Measurements from ENCODE around the gene TFPT.
A peak's percentile ranks its signal among the peaks of the same experiment; 100 is the strongest.
"Not testable (repeated sequence)": the region's sequence is repeated elsewhere in the genome, so short reads cannot be mapped to it uniquely, and the experiment has no call there.

Gene TFPT

DNA sequence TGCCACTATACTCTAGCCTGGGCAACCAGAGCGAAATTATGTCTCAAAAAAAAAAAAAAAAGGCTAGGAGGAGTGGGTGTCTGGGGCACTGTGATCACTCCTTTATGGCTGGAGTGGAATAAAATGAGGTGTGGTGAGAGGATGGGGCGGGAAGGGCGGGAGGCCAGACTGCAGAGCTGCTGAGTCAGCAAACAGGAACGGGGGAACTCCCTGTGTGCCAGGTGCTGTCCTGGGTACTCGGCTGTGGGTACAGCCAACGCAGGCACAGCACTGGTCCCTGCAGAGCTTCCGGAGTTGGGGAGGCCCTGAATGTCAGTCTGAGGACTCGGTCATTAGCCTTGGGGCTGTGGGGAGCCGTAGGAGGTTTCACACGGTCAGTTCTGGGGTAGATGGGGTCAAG is 5.8 kb upstream of the TFPT start:
- Mint-ChIP-seq H3K36me3 (peaks cover 47 to 62% of the 10 kb centered on the region in 2 donors), H3K4me3 (no peak overlapping the region), H3K9me3 (no peaks in the 10 kb centered on the region)

DNA sequence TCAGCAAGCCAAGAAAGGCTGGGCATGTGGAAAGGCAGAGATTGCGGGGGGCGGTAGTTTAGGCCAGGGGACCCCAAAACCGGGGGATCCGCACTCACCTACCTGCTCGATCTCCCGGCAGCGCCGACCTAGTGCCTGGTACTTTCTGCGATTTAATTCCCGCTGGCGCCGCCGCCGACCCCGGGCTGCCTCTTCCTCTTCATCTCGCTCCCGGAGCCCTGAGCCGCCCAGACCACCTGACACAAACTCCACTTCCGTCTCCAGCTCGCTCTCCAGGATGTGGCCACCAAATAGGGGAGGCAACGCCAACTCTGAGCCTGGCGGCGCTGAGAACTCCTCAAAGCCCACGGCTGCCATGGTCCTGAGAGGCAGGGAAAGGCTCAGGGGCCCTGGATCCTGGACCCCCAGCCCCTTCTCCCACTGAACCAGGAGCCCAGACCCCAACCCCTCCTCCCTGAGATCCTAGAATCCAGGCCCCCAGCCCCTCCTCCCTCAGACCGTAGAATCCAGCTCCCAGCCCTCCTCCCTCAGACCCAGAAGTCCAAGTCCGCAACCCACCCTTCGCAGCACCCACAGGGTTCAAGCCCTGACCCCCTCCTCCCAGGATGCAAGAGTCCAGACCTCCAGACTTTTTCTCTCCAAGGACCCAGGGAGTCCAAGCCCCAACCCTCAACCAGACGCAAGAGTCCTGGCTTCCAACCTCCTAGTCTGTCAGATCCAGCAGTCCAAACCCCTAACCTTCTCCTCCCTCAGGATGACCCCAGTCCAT is 933 bp downstream of the TFPT start:
- Mint-ChIP-seq H3K4me3 (peak overlapping the region; percentile 87 to 93), H3K4me1 (peaks cover 26 to 46% of the 10 kb centered on the region in 2 donors), H3K36me3 (peaks cover 22 to 47% of the 10 kb centered on the region in 2 donors), H3K27ac (peak overlapping the region; percentile 95), H3K27me3 (no peaks in the 10 kb centered on the region), H3K9me3 (no peaks in the 10 kb centered on the region)
- peak; percentile 38 to 47 for ATAC-seq (replicated peaks)
- DNase-seq: no peak

More for the DNA sequence above, 5.8 kb upstream of the TFPT start:
- no peak for ATAC-seq (replicated peaks)
- Mint-ChIP-seq H3K27ac (no peak overlapping the region), H3K27me3 (no peaks in the 10 kb centered on the region), H3K4me1 (peaks cover 11 to 23% of the 10 kb centered on the region in 2 donors)
- no peak for DNase-seq

DNA sequence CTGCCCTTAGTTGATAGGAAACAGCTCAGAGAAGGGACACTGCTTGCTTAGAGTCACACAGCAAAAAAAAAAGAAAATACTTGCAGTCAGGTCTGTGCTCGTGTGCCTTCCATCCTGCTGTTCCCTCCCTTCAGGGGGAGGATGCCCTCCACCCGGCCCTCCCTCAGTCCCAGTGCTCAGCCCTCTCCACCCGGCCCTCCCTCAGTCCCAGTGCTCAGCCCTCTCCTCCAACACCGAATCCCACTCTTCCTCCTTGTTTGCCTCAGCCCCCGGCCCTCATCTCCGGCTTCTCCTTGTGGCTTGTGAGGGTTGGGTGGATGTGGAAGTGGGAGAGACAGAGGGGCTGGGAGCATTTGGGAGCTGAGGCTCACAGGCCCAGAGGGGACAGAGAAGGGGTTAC is 5.8 kb downstream of the TFPT start:
- Mint-ChIP-seq H3K27ac (peak overlapping the region; percentile 37), H3K4me1 (peaks cover 17 to 45% of the 10 kb centered on the region in 2 donors), H3K36me3 (peaks cover 31 to 64% of the 10 kb centered on the region in 2 donors), H3K9me3 (no peaks in the 10 kb centered on the region), H3K27me3 (no peaks in the 10 kb centered on the region), H3K4me3 (no peak overlapping the region)
- ATAC-seq (replicated peaks): no peak
- DNase-seq: no peak

DNA sequence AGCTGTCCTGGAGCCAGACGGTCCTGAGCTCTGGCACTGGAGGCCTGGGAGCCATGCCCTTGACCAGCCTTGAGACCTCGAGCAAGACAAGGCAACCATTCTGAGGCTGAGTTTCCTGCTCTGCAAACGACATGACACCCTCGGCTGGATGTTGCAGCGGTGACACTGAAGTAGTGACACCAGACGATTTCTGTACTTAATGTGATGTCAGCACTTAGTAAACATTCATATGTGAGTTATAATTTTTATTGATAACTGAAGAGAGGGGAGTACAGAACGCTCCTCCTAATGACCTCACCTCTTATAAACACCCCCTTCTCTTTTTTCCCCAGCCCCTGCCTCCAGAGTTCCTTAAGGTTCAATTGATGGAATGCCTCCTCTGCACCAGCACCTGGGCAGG is 7.0 kb downstream of the TFPT start:
- H3K27ac Mint-ChIP-seq: peak overlapping the region; percentile 31
- H3K4me3 Mint-ChIP-seq: no peak overlapping the region
- peaks cover 13 to 35% of the 10 kb centered on the region in 2 donors for H3K4me1 Mint-ChIP-seq
- H3K36me3 Mint-ChIP-seq: peaks cover 28 to 54% of the 10 kb centered on the region in 2 donors
- ATAC-seq (replicated peaks) (no peak), DNase-seq (no peak)
- H3K27me3 Mint-ChIP-seq: no peaks in the 10 kb centered on the region
- no peaks in the 10 kb centered on the region for H3K9me3 Mint-ChIP-seq

- Mint-ChIP-seq H3K4me1 (peaks cover 15 to 39% of the 10 kb centered on the region in 2 donors), H3K4me3 (no peak overlapping the region), H3K27ac (no peak overlapping the region), H3K27me3 (no peaks in the 10 kb centered on the region), H3K36me3 (peaks cover 32 to 49% of the 10 kb centered on the region in 2 donors), H3K9me3 (no peaks in the 10 kb centered on the region)
- DNase-seq: no peak
- no peak for ATAC-seq (replicated peaks)
Measured at GRCh38 chr19:54107876-54108490, 7.5 kb downstream of the TFPT start.

DNA sequence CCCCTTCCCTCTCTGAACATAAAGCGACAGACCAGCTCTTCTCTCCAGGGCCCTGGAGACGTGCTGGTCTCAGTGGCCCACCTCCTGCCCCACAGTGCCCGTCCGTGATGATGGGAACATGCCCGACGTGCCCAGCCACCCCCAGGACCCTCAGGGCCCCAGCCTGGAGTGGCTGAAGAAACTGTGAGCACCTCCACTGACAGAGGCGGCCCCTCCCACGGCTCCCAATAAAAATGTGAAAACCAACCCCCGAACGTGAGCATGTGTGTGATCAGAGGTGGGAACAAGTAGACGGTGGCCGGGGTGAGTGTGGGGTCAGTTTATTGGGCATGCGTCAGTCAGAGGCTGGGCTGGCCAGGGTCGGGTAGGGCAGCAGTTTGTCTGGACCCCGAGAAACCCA is 8.7 kb downstream of the TFPT start:
- ATAC-seq (replicated peaks) (no peak), DNase-seq (no peak)
- Mint-ChIP-seq H3K9me3 (no peaks in the 10 kb centered on the region), H3K4me3 (no peak overlapping the region), H3K4me1 (peaks cover 18 to 49% of the 10 kb centered on the region in 2 donors), H3K27me3 (no peaks in the 10 kb centered on the region), H3K36me3 (peaks cover 29 to 48% of the 10 kb centered on the region in 2 donors), H3K27ac (no peak overlapping the region)

DNA sequence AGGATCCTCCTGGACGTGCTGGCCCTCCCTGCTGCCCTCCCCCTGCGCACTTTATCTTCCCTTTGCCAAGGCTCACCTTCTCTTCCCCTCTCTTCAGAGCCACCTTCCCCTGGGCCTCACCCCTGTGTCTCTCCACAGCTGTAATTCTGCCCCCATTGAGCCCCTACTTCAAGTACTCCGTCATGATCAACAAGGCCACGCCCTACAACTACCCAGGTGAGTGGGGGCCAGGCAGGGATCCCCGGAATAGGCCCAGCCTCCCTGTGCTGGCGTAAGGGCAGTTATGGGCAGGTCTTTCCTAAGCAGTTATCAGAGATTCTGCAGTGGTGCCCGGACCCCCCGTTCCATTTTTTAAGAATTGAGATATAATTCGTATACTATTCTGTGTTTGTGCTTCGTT is 9.7 kb downstream of the TFPT start:
- Mint-ChIP-seq H3K4me3 (peak overlapping the region; percentile 33 to 44), H3K27ac (peak overlapping the region; percentile 89), H3K36me3 (peaks cover 27 to 45% of the 10 kb centered on the region in 2 donors)

DNA sequence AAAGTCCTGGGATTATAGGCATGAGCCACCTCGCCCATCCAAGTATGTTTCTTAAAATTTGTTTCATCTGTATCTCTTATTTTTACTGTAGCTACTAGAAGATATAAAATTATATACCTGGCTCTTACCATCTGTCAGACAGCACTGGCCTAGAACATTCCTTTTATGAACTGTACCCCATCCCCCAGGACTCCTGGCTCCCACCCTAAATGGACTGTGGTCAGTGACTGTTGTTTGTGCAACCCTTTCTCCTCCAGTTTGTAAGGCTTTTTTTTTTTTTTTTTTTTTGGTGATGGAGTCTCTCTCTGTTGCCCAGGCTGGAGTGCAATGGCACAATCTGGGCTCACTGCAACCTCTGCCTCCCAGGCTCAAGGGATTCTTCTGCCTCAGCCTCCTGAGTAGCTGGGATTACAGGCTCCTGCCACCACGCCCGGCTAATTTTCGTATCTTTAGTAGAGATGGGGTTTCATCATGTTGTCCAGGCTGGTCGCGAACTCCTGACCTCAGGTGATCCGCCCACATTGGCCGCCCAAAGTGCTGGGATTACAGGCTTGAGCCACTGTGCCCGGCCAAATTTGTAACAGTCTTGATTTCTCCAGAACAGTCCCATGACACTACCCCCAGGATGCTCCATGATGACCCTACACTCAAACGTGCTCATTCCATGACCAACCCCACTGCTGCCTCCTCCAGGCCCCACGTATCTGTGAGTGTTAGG is 10.3 kb downstream of the TFPT start:
- no peaks in the 10 kb centered on the region for H3K27me3 Mint-ChIP-seq
- H3K4me1 Mint-ChIP-seq: peaks cover 14 to 46% of the 10 kb centered on the region in 2 donors
- H3K36me3 Mint-ChIP-seq: peaks cover 22 to 40% of the 10 kb centered on the region in 2 donors
- DNase-seq: no peak
- H3K9me3 Mint-ChIP-seq: no peaks in the 10 kb centered on the region
- H3K4me3 Mint-ChIP-seq: peak overlapping the region in 1 of 2 donors; percentile 33
- no peak for ATAC-seq (replicated peaks)
- H3K27ac Mint-ChIP-seq: peak overlapping the region; percentile 89

More for the DNA sequence above, 9.7 kb downstream of the TFPT start:
- peaks cover 17 to 49% of the 10 kb centered on the region in 2 donors for H3K4me1 Mint-ChIP-seq
- no peaks in the 10 kb centered on the region for H3K9me3 Mint-ChIP-seq
- no peaks in the 10 kb centered on the region for H3K27me3 Mint-ChIP-seq
- ATAC-seq (replicated peaks) (no peak), DNase-seq (no peak)

- Mint-ChIP-seq H3K27ac (peak within 1 kb of the TSS; percentile 94), H3K27me3 (no peaks in the 10 kb centered on the region), H3K36me3 (peaks cover 19 to 23% of the 10 kb centered on the region in 2 donors), H3K4me1 (peaks cover 13 to 39% of the 10 kb centered on the region in 2 donors), H3K9me3 (no peaks in the 10 kb centered on the region), H3K4me3 (peak within 1 kb of the TSS; percentile 95 to 97)
- DNase-seq (peak; percentile 97), ATAC-seq (replicated peaks) (peak; percentile 98 to 99)
Measured at GRCh38 chr19:54102421-54103169, 12.9 kb downstream of the TFPT start, which contains the start of gene NDUFA3. NDUFA3 (plus strand) TSS chr19:54102855; CDS start chr19:54102879, 24 bp downstream.

- peak within 1 kb of the TSS; percentile 39 to 60 for H3K4me3 Mint-ChIP-seq
- peaks cover 3 to 6% of the 10 kb centered on the region in 2 donors for H3K36me3 Mint-ChIP-seq
- peaks cover 14 to 40% of the 10 kb centered on the region in 2 donors for H3K4me1 Mint-ChIP-seq
- ATAC-seq (replicated peaks) (no peak), DNase-seq (no peak)
- no peaks in the 10 kb centered on the region for H3K9me3 Mint-ChIP-seq
- peak within 1 kb of the TSS; percentile 44 for H3K27ac Mint-ChIP-seq
- peaks cover 10 to 14% of the 10 kb centered on the region in 2 donors for H3K27me3 Mint-ChIP-seq
Measured at GRCh38 chr19:54100561-54100960, 14.9 kb downstream of the TFPT start, which contains the start of gene OSCAR. OSCAR (minus strand) TSS chr19:54100803; CDS start chr19:54100792, 11 bp downstream.

GRCh38 chr19:54099903-54100255 is 15.6 kb downstream of the TFPT start:
- not testable (repeated sequence) for H3K27ac Mint-ChIP-seq; H3K4me3 Mint-ChIP-seq; ATAC-seq (replicated peaks); H3K9me3 Mint-ChIP-seq; H3K36me3 Mint-ChIP-seq; DNase-seq
- H3K27me3 Mint-ChIP-seq: peaks cover 12 to 21% of the 10 kb centered on the region in 2 donors
- peaks cover 11 to 37% of the 10 kb centered on the region in 2 donors for H3K4me1 Mint-ChIP-seq

- Mint-ChIP-seq H3K4me1 (peaks cover 11 to 36% of the 10 kb centered on the region in 2 donors), H3K36me3 (peaks cover 0 to 3% of the 10 kb centered on the region in 2 donors)
- DNase-seq: no peak
Measured at GRCh38 chr19:54099190-54099902, 16.1 kb downstream of the TFPT start.

GRCh38 chr19:54096617-54097106 is 18.8 kb downstream of the TFPT start:
- H3K9me3 Mint-ChIP-seq: no peaks in the 10 kb centered on the region
- DNase-seq: no peak
- peak overlapping the region; percentile 42 to 49 for H3K4me3 Mint-ChIP-seq
- ATAC-seq (replicated peaks): peak in 1 of 2 donors; percentile 41
- H3K4me1 Mint-ChIP-seq: peaks cover 6 to 19% of the 10 kb centered on the region in 2 donors
- no peaks in the 10 kb centered on the region for H3K36me3 Mint-ChIP-seq
- H3K27me3 Mint-ChIP-seq: peaks cover 25 to 43% of the 10 kb centered on the region in 2 donors
- no peak overlapping the region for H3K27ac Mint-ChIP-seq

More at GRCh38 chr19:54099190-54099902, 16.1 kb downstream of the TFPT start:
- peaks cover 17 to 26% of the 10 kb centered on the region in 2 donors for H3K27me3 Mint-ChIP-seq
- ATAC-seq (replicated peaks): no peak
- no peaks in the 10 kb centered on the region for H3K9me3 Mint-ChIP-seq
- H3K27ac Mint-ChIP-seq: no peak overlapping the region
- H3K4me3 Mint-ChIP-seq: no peak overlapping the region
